ENCODE data around the gene CPTP. TPM values are rescaled to one million over a fixed set of nuclear protein-coding genes. Genes with fewer than 3 reads are reported as not detected.
A peak's percentile ranks its signal among the peaks of the same experiment; 100 is the strongest.

Gene CPTP
- total and polyA plus RNA-seq, 8 donors: 10.6 to 25.2 (median 15.0) TPM

DNA sequence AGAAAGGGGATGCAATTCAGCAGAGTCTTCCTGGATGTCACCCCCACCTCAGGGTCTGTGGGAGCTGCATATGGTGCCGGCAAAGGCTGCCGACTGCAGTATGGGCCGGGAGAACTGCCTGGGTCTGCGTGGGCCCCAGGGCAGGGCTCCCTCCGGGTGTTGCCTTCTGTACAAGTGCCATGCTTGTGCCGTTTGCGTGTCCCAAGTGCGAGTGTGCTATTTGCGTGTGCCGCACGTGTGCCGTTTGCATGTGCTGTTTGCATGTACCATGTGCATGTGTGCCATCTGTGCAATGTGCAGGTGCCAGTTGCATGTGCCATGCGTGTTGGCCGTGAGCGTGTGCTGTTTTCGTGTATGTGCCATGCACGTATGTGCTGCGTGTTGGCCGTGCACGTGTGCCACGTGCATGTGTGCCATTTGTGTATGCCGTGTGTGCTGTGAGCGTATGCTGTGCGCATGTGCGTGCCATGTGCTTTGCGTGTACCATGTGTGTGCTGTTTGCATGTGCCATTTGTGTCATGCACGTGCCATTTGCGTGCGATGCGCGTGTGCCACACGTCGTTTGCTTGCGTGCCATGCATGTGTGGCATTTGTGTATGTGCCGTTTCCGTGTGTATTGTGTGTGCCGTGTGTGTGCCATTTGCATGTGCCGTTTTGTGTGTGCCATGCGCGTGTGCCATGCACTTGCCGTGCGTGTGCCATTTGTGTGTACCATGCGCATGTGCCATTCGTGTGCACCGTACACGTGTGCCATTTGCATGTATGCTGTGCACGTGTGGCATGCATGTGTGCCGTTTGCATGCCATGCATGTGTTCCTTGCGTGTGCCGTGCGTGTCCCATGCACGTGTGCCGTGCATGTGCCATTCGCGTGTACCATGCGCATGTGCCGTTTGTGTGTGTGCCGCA lies 5.0 kb downstream of the CPTP start:
- TF ChIP-seq, protein P1, sequence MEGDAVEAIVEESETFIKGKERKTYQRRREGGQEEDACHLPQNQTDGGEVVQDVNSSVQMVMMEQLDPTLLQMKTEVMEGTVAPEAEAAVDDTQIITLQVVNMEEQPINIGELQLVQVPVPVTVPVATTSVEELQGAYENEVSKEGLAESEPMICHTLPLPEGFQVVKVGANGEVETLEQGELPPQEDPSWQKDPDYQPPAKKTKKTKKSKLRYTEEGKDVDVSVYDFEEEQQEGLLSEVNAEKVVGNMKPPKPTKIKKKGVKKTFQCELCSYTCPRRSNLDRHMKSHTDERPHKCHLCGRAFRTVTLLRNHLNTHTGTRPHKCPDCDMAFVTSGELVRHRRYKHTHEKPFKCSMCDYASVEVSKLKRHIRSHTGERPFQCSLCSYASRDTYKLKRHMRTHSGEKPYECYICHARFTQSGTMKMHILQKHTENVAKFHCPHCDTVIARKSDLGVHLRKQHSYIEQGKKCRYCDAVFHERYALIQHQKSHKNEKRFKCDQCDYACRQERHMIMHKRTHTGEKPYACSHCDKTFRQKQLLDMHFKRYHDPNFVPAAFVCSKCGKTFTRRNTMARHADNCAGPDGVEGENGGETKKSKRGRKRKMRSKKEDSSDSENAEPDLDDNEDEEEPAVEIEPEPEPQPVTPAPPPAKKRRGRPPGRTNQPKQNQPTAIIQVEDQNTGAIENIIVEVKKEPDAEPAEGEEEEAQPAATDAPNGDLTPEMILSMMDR (IDR thresholded peaks at IDR 0.05): no peak
- peaks cover 12 to 29% of the 10 kb centered on the region in 2 donors for H3K4me1 ChIP-seq
- no peaks in the 10 kb centered on the region for H3K27me3 ChIP-seq
- DNase-seq: no peak
- intact Hi-C loops (cut with DNase I): no loop called here
- H3K27ac ChIP-seq: no peak overlapping the region
- H3K9me3 ChIP-seq: no peaks in the 10 kb centered on the region
- H3K36me3 ChIP-seq: peaks cover 0 to 26% of the 10 kb centered on the region in 2 donors
- no peak overlapping the region for H3K4me3 ChIP-seq
- ATAC-seq: no peak

DNA sequence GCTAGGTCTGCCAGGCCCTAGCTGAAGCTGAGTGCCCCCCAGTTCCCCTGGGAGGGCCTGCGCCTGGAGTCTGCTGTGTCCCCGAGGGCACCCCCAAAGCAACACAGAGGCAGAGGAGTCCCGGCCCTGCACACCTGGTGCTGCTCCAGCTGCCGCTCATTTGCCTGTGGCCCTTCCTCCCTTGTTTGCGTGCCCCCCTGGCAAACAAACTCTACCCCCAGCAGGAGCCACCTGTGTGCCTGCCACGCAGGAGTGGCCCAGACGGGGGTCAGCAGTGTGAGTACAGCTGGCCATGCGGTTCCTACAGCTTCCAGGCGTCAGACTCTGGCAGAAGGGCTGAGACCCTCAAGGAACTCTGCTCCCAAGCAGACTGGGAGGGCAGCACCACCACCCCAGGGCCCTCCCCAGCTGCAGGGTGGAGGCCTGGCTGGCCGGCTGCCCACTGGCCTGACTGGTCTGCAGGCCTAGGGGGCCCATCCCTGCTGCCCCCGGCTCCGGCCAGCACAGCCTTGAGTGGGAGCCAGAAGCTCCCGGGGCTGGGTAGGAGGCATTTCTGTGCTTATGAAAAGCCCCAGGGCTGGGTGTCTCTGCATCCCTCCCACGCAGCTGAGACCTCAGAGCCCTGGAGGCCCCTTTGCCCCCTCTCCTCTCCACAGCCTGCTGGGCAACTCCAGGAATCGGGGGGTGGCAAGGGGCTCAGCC lies 5.9 kb downstream of the CPTP start:
- Histone ChIP-seq H3K4me3 (no peak overlapping the region), H3K36me3 (peaks cover 0 to 31% of the 10 kb centered on the region in 2 donors), H3K4me1 (peaks cover 9 to 24% of the 10 kb centered on the region in 2 donors), H3K27me3 (no peaks in the 10 kb centered on the region), H3K9me3 (no peaks in the 10 kb centered on the region), H3K27ac (no peak overlapping the region)
- ATAC-seq (no peak), DNase-seq (no peak)
- intact Hi-C loops (cut with DNase I): no loop called here
- TF ChIP-seq, protein P1 (IDR thresholded peaks at IDR 0.05): no peak

DNA sequence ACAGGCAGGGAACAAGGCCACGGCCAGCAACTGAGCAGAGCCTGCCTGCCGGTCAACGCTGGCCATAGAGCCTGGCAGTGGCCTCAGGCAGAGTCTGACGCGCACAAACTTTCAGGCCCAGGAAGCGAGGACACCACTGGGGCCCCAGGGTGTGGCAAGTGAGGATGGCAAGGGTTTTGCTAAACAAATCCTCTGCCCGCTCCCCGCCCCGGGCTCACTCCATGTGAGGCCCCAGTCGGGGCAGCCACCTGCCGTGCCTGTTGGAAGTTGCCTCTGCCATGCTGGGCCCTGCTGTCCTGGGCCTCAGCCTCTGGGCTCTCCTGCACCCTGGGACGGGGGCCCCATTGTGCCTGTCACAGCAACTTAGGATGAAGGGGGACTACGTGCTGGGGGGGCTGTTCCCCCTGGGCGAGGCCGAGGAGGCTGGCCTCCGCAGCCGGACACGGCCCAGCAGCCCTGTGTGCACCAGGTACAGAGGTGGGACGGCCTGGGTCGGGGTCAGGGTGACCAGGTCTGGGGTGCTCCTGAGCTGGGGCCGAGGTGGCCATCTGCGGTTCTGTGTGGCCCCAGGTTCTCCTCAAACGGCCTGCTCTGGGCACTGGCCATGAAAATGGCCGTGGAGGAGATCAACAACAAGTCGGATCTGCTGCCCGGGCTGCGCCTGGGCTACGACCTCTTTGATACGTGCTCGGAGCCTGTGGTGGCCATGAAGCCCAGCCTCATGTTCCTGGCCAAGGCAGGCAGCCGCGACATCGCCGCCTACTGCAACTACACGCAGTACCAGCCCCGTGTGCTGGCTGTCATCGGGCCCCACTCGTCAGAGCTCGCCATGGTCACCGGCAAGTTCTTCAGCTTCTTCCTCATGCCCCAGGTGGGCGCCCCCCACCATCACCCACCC lies 6.7 kb downstream of the CPTP start, which contains the start of gene TAS1R3:
TSS of gene TAS1R3 (plus strand) at position 213 of the 898 bp plus-strand sequence. CDS start at position 279, 66 bp downstream.
- Histone ChIP-seq H3K9me3 (no peaks in the 10 kb centered on the region), H3K27me3 (no peaks in the 10 kb centered on the region), H3K4me3 (no peak within 1 kb of the TSS), H3K4me1 (peaks cover 1 to 16% of the 10 kb centered on the region in 2 donors), H3K27ac (no peak within 1 kb of the TSS), H3K36me3 (peaks cover 0 to 39% of the 10 kb centered on the region in 2 donors)
- ATAC-seq (peak; percentile 4), DNase-seq (no peak)
- TF ChIP-seq, protein P1 (IDR thresholded peaks at IDR 0.05): no peak
- intact Hi-C loops (cut with DNase I): no loop called here

DNA sequence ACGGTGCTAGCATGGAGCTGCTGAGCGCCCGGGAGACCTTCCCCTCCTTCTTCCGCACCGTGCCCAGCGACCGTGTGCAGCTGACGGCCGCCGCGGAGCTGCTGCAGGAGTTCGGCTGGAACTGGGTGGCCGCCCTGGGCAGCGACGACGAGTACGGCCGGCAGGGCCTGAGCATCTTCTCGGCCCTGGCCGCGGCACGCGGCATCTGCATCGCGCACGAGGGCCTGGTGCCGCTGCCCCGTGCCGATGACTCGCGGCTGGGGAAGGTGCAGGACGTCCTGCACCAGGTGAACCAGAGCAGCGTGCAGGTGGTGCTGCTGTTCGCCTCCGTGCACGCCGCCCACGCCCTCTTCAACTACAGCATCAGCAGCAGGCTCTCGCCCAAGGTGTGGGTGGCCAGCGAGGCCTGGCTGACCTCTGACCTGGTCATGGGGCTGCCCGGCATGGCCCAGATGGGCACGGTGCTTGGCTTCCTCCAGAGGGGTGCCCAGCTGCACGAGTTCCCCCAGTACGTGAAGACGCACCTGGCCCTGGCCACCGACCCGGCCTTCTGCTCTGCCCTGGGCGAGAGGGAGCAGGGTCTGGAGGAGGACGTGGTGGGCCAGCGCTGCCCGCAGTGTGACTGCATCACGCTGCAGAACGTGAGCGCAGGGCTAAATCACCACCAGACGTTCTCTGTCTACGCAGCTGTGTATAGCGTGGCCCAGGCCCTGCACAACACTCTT lies 7.6 kb downstream of the CPTP start:
- DNase-seq: no peak
- TF ChIP-seq, protein P1 (IDR thresholded peaks at IDR 0.05): no peak

More for the DNA sequence above, 7.6 kb downstream of the CPTP start:
- H3K27ac ChIP-seq: no peak overlapping the region
- H3K27me3 ChIP-seq: no peaks in the 10 kb centered on the region
- intact Hi-C loops (cut with DNase I): no loop called here
- H3K9me3 ChIP-seq: no peaks in the 10 kb centered on the region
- ATAC-seq: no peak
- H3K4me1 ChIP-seq: peaks cover 0 to 9% of the 10 kb centered on the region in 2 donors
- peaks cover 0 to 41% of the 10 kb centered on the region in 2 donors for H3K36me3 ChIP-seq
- H3K4me3 ChIP-seq: no peak overlapping the region

All from left lung (tissue), 10 donors.